Measurements from ENCODE around the gene GNAS-AS1. TPM values are rescaled to one million over a fixed set of nuclear protein-coding genes. Genes with fewer than 3 reads are reported as not detected.

Gene GNAS-AS1
- total and polyA plus RNA-seq, 2 experiments from 2014 or later, result 12.3 to 15.0 TPM

DNA sequence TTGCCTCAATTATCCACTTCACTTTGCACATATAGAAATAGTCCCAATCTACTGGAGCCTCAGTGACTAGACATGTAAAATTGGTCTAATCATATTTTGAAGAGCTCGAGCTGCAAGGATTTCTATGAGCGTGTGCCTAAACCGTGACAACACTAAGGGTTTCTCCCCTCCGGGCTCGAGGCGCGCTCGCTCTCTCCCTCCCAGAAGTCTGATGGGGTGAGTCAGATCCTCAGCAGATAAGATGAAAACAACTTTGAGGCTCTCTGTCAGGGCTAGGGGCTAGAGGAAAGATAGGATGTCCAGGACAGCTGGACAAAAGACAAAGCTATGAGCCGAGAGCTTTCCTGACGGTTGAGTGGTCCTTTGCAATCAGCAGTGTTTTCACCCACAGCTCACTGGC, 16.8 kb downstream of the GNAS-AS1 start:
- Histone ChIP-seq H3K27ac (ENCODE audit: low read depth) (no peak overlapping the region), H2AFZ (no peak overlapping the region), H3K9me2 (ENCODE audit: insufficient read depth) (0 out of 2 replicates have a peak, but pooled peaks cover 9% of the 10 kb centered on the region), H3K79me2 (replicated peaks; ENCODE audit: insufficient read depth) (peaks cover 96% of the 10 kb centered on the region), H3K4me1 (ENCODE audit: insufficient read depth) (peaks cover 10% of the 10 kb centered on the region), H3K27me3 (ENCODE audit: insufficient read depth) (peaks cover 2% of the 10 kb centered on the region; the same call in 1 of the 2 replicates), H3K4me3 (no peak overlapping the region), H3K36me3 (ENCODE audit: insufficient read depth) (peaks cover 42% of the 10 kb centered on the region), H3F3A (replicated peaks; ENCODE audit: low read depth) (peaks cover 4% of the 10 kb centered on the region; the same call in 1 of the 2 replicates), H4K20me1 (replicated peaks; ENCODE audit: insufficient read depth) (peaks cover 37% of the 10 kb centered on the region), H3K4me2 (no peak overlapping the region)
- Mint-ChIP-seq H3K9me3 (no peaks in the 10 kb centered on the region), H3K4me1 (peaks cover 31% of the 10 kb centered on the region; the same call in 2 of the 3 replicates), H3K36me3 (ENCODE audit: low read depth) (peaks cover 88% of the 10 kb centered on the region), H3K27ac (no peak overlapping the region), H3K4me3 (no peak overlapping the region), H3K27me3 (ENCODE audit: insufficient read depth, low read depth, poor library complexity) (peaks cover 2% of the 10 kb centered on the region)
- DNase-seq (ENCODE audit: low spot score) (no peak), ATAC-seq (no peak)
- TF ChIP-seq, protein P1, sequence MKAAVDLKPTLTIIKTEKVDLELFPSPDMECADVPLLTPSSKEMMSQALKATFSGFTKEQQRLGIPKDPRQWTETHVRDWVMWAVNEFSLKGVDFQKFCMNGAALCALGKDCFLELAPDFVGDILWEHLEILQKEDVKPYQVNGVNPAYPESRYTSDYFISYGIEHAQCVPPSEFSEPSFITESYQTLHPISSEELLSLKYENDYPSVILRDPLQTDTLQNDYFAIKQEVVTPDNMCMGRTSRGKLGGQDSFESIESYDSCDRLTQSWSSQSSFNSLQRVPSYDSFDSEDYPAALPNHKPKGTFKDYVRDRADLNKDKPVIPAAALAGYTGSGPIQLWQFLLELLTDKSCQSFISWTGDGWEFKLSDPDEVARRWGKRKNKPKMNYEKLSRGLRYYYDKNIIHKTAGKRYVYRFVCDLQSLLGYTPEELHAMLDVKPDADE (IDR thresholded peaks at IDR 0.05), result no peak
- TF ChIP-seq NANOG (IDR thresholded peaks at IDR 0.05; ENCODE audit: borderline replicate concordance) (no peak), EZH2phosphoT487 (IDR thresholded peaks at IDR 0.05; ENCODE audit: unreplicated experiment) (no peak), ZNF331 (CRISPR knock-in tag; IDR thresholded peaks at IDR 0.05; ENCODE audit: low read depth) (no peak), EZH2 (IDR thresholded peaks at IDR 0.05; ENCODE audit: low read depth, unreplicated experiment) (no peak), STAT1 (IDR thresholded peaks at IDR 0.05; ENCODE audit: unreplicated experiment) (no peak), CREB1 (CRISPR knock-in tag; IDR thresholded peaks at IDR 0.05; ENCODE audit: low read depth) (no peak)
- TF ChIP-seq, protein P2, sequence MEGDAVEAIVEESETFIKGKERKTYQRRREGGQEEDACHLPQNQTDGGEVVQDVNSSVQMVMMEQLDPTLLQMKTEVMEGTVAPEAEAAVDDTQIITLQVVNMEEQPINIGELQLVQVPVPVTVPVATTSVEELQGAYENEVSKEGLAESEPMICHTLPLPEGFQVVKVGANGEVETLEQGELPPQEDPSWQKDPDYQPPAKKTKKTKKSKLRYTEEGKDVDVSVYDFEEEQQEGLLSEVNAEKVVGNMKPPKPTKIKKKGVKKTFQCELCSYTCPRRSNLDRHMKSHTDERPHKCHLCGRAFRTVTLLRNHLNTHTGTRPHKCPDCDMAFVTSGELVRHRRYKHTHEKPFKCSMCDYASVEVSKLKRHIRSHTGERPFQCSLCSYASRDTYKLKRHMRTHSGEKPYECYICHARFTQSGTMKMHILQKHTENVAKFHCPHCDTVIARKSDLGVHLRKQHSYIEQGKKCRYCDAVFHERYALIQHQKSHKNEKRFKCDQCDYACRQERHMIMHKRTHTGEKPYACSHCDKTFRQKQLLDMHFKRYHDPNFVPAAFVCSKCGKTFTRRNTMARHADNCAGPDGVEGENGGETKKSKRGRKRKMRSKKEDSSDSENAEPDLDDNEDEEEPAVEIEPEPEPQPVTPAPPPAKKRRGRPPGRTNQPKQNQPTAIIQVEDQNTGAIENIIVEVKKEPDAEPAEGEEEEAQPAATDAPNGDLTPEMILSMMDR (conservative IDR thresholded peaks at IDR 0.05; ENCODE audit: low read depth in 2 of 2), result no peak
- TF ChIP-seq, protein P3, sequence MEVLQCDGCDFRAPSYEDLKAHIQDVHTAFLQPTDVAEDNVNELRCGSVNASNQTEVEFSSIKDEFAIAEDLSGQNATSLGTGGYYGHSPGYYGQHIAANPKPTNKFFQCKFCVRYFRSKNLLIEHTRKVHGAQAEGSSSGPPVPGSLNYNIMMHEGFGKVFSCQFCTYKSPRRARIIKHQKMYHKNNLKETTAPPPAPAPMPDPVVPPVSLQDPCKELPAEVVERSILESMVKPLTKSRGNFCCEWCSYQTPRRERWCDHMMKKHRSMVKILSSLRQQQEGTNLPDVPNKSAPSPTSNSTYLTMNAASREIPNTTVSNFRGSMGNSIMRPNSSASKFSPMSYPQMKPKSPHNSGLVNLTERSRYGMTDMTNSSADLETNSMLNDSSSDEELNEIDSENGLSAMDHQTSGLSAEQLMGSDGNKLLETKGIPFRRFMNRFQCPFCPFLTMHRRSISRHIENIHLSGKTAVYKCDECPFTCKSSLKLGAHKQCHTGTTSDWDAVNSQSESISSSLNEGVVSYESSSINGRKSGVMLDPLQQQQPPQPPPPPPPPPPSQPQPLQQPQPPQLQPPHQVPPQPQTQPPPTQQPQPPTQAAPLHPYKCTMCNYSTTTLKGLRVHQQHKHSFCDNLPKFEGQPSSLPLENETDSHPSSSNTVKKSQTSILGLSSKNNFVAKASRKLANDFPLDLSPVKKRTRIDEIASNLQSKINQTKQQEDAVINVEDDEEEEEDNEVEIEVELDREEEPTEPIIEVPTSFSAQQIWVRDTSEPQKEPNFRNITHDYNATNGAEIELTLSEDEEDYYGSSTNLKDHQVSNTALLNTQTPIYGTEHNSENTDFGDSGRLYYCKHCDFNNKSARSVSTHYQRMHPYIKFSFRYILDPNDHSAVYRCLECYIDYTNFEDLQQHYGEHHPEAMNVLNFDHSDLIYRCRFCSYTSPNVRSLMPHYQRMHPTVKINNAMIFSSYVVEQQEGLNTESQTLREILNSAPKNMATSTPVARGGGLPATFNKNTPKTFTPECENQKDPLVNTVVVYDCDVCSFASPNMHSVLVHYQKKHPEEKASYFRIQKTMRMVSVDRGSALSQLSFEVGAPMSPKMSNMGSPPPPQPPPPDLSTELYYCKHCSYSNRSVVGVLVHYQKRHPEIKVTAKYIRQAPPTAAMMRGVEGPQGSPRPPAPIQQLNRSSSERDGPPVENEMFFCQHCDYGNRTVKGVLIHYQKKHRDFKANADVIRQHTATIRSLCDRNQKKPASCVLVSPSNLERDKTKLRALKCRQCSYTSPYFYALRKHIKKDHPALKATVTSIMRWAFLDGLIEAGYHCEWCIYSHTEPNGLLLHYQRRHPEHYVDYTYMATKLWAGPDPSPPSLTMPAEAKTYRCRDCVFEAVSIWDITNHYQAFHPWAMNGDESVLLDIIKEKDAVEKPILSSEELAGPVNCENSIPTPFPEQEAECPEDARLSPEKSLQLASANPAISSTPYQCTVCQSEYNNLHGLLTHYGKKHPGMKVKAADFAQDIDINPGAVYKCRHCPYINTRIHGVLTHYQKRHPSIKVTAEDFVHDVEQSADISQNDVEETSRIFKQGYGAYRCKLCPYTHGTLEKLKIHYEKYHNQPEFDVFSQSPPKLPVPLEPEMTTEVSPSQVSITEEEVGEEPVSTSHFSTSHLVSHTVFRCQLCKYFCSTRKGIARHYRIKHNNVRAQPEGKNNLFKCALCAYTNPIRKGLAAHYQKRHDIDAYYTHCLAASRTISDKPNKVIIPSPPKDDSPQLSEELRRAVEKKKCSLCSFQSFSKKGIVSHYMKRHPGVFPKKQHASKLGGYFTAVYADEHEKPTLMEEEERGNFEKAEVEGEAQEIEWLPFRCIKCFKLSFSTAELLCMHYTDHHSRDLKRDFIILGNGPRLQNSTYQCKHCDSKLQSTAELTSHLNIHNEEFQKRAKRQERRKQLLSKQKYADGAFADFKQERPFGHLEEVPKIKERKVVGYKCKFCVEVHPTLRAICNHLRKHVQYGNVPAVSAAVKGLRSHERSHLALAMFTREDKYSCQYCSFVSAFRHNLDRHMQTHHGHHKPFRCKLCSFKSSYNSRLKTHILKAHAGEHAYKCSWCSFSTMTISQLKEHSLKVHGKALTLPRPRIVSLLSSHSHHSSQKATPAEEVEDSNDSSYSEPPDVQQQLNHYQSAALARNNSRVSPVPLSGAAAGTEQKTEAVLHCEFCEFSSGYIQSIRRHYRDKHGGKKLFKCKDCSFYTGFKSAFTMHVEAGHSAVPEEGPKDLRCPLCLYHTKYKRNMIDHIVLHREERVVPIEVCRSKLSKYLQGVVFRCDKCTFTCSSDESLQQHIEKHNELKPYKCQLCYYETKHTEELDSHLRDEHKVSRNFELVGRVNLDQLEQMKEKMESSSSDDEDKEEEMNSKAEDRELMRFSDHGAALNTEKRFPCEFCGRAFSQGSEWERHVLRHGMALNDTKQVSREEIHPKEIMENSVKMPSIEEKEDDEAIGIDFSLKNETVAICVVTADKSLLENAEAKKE (CRISPR knock-in tag; IDR thresholded peaks at IDR 0.05), result no peak
